SK-N-MC (cell line): ENCODE data around the gene GET4.

Experiments used
- EZH2 ChIP-seq: fragments of 200-600 bp; sonication (generic); IDR thresholded peaks from one replicate; pipeline ENCODE4 v1.6.1; 2017; ENCODE audit warnings: antibody characterized with exemption
- FOXP2 ChIP-seq: optimal IDR thresholded peaks from 2 replicates; pipeline ENCODE3; 2011; ENCODE audit warnings: mild to moderate bottlenecking, moderate library complexity; ENCODE audit not compliant: insufficient read depth; ENCODE audit errors: extremely low read length, control extremely low read depth
- POLR2AphosphoS5 ChIP-seq: IDR thresholded peaks from 2 replicates; pipeline ENCODE4 v1.6.1; 2012; ENCODE audit warnings: mild to moderate bottlenecking, low read depth, low read length, borderline replicate concordance

DNA sequence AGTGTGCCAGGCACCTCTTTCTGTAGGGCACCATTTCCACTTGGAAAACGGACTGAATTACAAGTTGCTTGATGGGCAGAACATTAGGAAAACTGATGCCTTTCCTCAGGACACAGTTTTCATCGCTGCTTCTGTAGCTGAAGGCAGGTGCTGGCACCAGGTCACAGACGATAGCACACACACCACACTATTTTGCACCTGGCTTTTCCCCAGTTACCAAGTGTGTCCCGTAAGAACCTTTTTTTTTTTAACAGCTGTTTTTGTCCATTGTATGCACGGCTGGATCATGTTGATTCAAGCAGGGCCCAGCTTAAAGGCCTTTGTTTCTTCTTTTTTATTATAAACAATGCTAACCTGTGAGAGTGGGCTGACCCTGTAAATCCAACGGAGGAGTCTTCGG lies 1.3 kb upstream of the GET4 start:
- TF ChIP-seq POLR2AphosphoS5 (no peak), EZH2 (no peak), FOXP2 (no peak)
